Thoracic aorta (tissue), 2 donors: Measurements from ENCODE around the gene DIPK1C. TPM values are rescaled to one million over a fixed set of nuclear protein-coding genes. Genes with fewer than 3 reads are reported as not detected.

ENCODE experiments used
- ATAC-seq: fragments of 150-250 bp; one replicate; pipeline ENCODE4 v1.8.0; 2017; ENCODE audit warnings: low read depth; ENCODE audit not compliant: insufficient number of reproducible peaks, low FRiP score
- DNase-seq: peaks from one replicate; pipeline ENCODE4 v3.0.0-alpha.2; 2020; ENCODE audit warnings: low spot score
- H3K27ac ChIP-seq, 2 donors: fragments of 200-600 bp; sonication (generic); 1 replicate in 1 of 2; 2 replicates in 1 of 2; pipeline ENCODE4 v1.5.1; 2016; ENCODE audit warnings: mild to moderate bottlenecking in 2 of 2, moderate library complexity in 2 of 2
- H3K27me3 ChIP-seq: fragments of 200-600 bp; sonication (generic); replicated peaks from 2 replicates; pipeline ENCODE4 v1.6.0; 2016; ENCODE audit warnings: mild to moderate bottlenecking; ENCODE audit not compliant: insufficient read depth
- H3K36me3 ChIP-seq: fragments of 200-600 bp; sonication (generic); one replicate; pipeline ENCODE4 v1.5.1; 2016
- H3K4me1 ChIP-seq, 2 donors: fragments of 200-600 bp; sonication (generic); 1 replicate in 1 of 2; 2 replicates in 1 of 2; pipeline versions ENCODE4 v1.5.1 to v1.6.0; 2016; ENCODE audit warnings: low read depth in 2 of 2, mild to moderate bottlenecking in 1 of 2; ENCODE audit not compliant: control insufficient read depth in 1 of 2
- H3K4me3 ChIP-seq: fragments of 200-600 bp; sonication (generic); 2 replicates; pipeline ENCODE4 v1.5.1; 2016; ENCODE audit warnings: mild to moderate bottlenecking
- H3K9me3 ChIP-seq: fragments of 200-600 bp; sonication (generic); 2 replicates; pipeline ENCODE4 v1.5.1; 2016
- CTCF ChIP-seq: fragments of 200-600 bp; sonication (generic); IDR thresholded peaks from one replicate; pipeline ENCODE4 v1.5.1; 2019; ENCODE audit warnings: antibody characterized with exemption
- total RNA-seq, 2 donors: library from RNA; depleted of rRNA; stranded (reverse); fragments of >200 nt; gene quantifications; one replicate each; pipeline versions ENCODE4 v1.1.0 to v1.2.3, GENCODE V29; 2016

Gene DIPK1C
- total RNA-seq, 2 donors from 2014 or later = not detected

GRCh38 chr18:74500372-74500771 is 43.3 kb upstream of the DIPK1C start:
- no peak for TF ChIP-seq CTCF

GRCh38 chr18:74499633-74500032 is 42.5 kb upstream of the DIPK1C start:
- no peaks in the 10 kb centered on the region for H3K27me3 ChIP-seq
- peak overlapping the region in 1 of 2 donors; percentile 39 for H3K27ac ChIP-seq
- DNase-seq (no peak), ATAC-seq (no peak)
- peaks cover 7% of the 10 kb centered on the region for H3K36me3 ChIP-seq
- no peaks in the 10 kb centered on the region for H3K9me3 ChIP-seq
- H3K4me1 ChIP-seq = peaks cover 8 to 9% of the 10 kb centered on the region in 2 donors
- H3K4me3 ChIP-seq = peak overlapping the region; percentile 45
- TF ChIP-seq CTCF = no peak

More at GRCh38 chr18:74500372-74500771, 43.3 kb upstream of the DIPK1C start:
- H3K27me3 ChIP-seq = no peaks in the 10 kb centered on the region
- DNase-seq (no peak), ATAC-seq (no peak)
- no peaks in the 10 kb centered on the region for H3K9me3 ChIP-seq
- H3K4me1 ChIP-seq = peaks cover 8 to 9% of the 10 kb centered on the region in 2 donors
- H3K4me3 ChIP-seq = no peak overlapping the region
- no peak overlapping the region for H3K27ac ChIP-seq
- peaks cover 7% of the 10 kb centered on the region for H3K36me3 ChIP-seq

GRCh38 chr18:74498712-74499627 is 41.9 kb upstream of the DIPK1C start:
- no peak for TF ChIP-seq CTCF
- peaks cover 8 to 9% of the 10 kb centered on the region in 2 donors for H3K4me1 ChIP-seq
- no peaks in the 10 kb centered on the region for H3K27me3 ChIP-seq
- H3K36me3 ChIP-seq = peaks cover 5% of the 10 kb centered on the region
- peak overlapping the region; percentile 45 for H3K4me3 ChIP-seq
- no peaks in the 10 kb centered on the region for H3K9me3 ChIP-seq
- no peak for ATAC-seq
- no peak for DNase-seq
- H3K27ac ChIP-seq = peak overlapping the region in 1 of 2 donors; percentile 39

GRCh38 chr18:74497778-74498177 is 40.7 kb upstream of the DIPK1C start:
- Histone ChIP-seq H3K9me3 (no peaks in the 10 kb centered on the region), H3K36me3 (peaks cover 3% of the 10 kb centered on the region), H3K4me1 (peaks cover 8 to 9% of the 10 kb centered on the region in 2 donors), H3K4me3 (no peak overlapping the region), H3K27ac (no peak overlapping the region), H3K27me3 (no peaks in the 10 kb centered on the region)
- DNase-seq (no peak), ATAC-seq (no peak)
- no peak for TF ChIP-seq CTCF

GRCh38 chr18:74497324-74497676 is 40.2 kb upstream of the DIPK1C start:
- no peak for TF ChIP-seq CTCF
- ATAC-seq (no peak), DNase-seq (no peak)
- peak overlapping the region; percentile 94 for H3K4me3 ChIP-seq
- H3K4me1 ChIP-seq = peaks cover 8 to 9% of the 10 kb centered on the region in 2 donors
- peak overlapping the region; percentile 70 to 87 for H3K27ac ChIP-seq
- no peaks in the 10 kb centered on the region for H3K9me3 ChIP-seq
- no peaks in the 10 kb centered on the region for H3K27me3 ChIP-seq
- H3K36me3 ChIP-seq = peaks cover 3% of the 10 kb centered on the region
